ENCODE measurements around the gene ARHGEF4.

ARHGEF4 gene

GRCh38 chr2:130818809-130819208 lies 17.9 kb upstream of the ARHGEF4 start:
- DNase-seq, result no peak

GRCh38 chr2:130819226-130819607 lies 17.5 kb upstream of the ARHGEF4 start:
- no peak for DNase-seq

GRCh38 chr2:130819608-130820278 lies 17.0 kb upstream of the ARHGEF4 start:
- DNase-seq, result no peak

GRCh38 chr2:130820279-130820861 lies 16.3 kb upstream of the ARHGEF4 start:
- DNase-seq, result no peak

GRCh38 chr2:130821867-130822266 lies 14.8 kb upstream of the ARHGEF4 start:
- no peak for DNase-seq

GRCh38 chr2:130822766-130823165 lies 13.9 kb upstream of the ARHGEF4 start:
- no peak for DNase-seq

GRCh38 chr2:130823171-130823885 lies 13.4 kb upstream of the ARHGEF4 start:
- no peak for DNase-seq

- DNase-seq, result no peak
Observed at GRCh38 chr2:130823886-130824491, 12.7 kb upstream of the ARHGEF4 start.

- DNase-seq, result no peak
Observed at GRCh38 chr2:130824492-130825061, 12.1 kb upstream of the ARHGEF4 start.

GRCh38 chr2:130825231-130825965 lies 11.3 kb upstream of the ARHGEF4 start:
- no peak for DNase-seq

GRCh38 chr2:130825966-130826253 lies 10.8 kb upstream of the ARHGEF4 start:
- DNase-seq, result no peak

GRCh38 chr2:130826419-130826818 lies 10.3 kb upstream of the ARHGEF4 start:
- no peak for DNase-seq

GRCh38 chr2:130826821-130827501 lies 9.8 kb upstream of the ARHGEF4 start:
- peak; percentile 20 for DNase-seq

- no peak for DNase-seq
Observed at GRCh38 chr2:130827502-130828251, 9.0 kb upstream of the ARHGEF4 start.

- DNase-seq, result no peak
Observed at GRCh38 chr2:130828461-130828860, 8.3 kb upstream of the ARHGEF4 start.

- no peak for DNase-seq
Observed at GRCh38 chr2:130829015-130829414, 7.7 kb upstream of the ARHGEF4 start.

- DNase-seq, result no peak
Observed at GRCh38 chr2:130830538-130830937, 6.2 kb upstream of the ARHGEF4 start.

- DNase-seq, result no peak
Observed at GRCh38 chr2:130831356-130831755, 5.4 kb upstream of the ARHGEF4 start.

GRCh38 chr2:130832296-130832940 lies 4.3 kb upstream of the ARHGEF4 start:
- DNase-seq, result no peak

GRCh38 chr2:130834091-130834930 lies 2.4 kb upstream of the ARHGEF4 start:
- DNase-seq, result peak; percentile 28

All from right forelimb (tissue), 1 donor.